ENCODE measurements around the gene KRTAP10-10.
"Not testable (repeated sequence)": the region's sequence is repeated elsewhere in the genome, so short reads cannot be mapped to it uniquely, and the experiment has no call there.

Gene KRTAP10-10

DNA sequence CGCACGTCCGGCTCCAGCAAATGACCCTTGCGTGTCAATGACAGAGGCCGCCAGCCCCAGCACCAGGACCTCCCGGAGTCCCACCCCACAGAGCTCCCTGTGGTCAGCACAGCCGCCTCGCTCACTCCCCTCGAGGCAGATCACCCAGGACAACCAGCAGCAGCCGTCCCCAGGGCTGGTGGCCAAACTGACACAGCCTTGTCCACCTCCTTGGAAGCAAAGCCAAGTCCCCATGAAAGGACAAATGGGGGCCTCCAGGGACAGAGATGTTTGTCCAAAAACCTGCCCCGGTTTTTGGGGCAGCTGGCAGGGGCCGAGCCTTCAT, 2.1 kb downstream of the KRTAP10-10 start:
- DNase-seq = no peak
- H3K36me3 ChIP-seq = no peaks in the 10 kb centered on the region
- no peak overlapping the region for H3K27ac ChIP-seq
- no peaks in the 10 kb centered on the region for H3K4me1 ChIP-seq
- intact Hi-C loops (cut with DNase I; ENCODE audit: low total_unique reads) = no loop called here
- TF ChIP-seq, protein P1, sequence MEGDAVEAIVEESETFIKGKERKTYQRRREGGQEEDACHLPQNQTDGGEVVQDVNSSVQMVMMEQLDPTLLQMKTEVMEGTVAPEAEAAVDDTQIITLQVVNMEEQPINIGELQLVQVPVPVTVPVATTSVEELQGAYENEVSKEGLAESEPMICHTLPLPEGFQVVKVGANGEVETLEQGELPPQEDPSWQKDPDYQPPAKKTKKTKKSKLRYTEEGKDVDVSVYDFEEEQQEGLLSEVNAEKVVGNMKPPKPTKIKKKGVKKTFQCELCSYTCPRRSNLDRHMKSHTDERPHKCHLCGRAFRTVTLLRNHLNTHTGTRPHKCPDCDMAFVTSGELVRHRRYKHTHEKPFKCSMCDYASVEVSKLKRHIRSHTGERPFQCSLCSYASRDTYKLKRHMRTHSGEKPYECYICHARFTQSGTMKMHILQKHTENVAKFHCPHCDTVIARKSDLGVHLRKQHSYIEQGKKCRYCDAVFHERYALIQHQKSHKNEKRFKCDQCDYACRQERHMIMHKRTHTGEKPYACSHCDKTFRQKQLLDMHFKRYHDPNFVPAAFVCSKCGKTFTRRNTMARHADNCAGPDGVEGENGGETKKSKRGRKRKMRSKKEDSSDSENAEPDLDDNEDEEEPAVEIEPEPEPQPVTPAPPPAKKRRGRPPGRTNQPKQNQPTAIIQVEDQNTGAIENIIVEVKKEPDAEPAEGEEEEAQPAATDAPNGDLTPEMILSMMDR (IDR thresholded peaks at IDR 0.05) = no peak
- H3K27me3 ChIP-seq = peaks cover 0 to 25% of the 10 kb centered on the region in 2 donors
- H3K4me3 ChIP-seq = no peak overlapping the region
- H3K9me3 ChIP-seq = peaks cover 0 to 11% (median 0%) of the 10 kb centered on the region in 3 donors

DNA sequence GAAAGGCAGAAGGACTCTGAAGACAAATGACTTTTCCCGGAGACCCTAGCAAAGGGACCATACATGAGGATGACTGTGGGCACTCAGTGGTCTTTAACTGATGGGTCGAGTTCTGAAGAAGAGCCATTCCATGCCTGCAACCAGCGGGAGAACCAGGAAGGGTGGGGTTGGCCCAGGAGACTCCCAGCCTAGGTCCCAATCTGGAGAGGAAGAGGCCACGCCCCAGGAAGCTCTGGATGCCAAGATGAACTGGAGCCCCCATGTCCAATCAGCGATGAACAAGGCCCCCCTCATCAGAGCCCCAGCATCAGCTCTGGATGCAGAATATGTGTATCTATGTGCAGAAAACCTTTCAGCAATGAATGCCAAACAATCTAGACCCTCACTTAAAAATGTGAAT, 3.6 kb downstream of the KRTAP10-10 start:
- no peaks in the 10 kb centered on the region for H3K36me3 ChIP-seq
- no peak for DNase-seq
- peaks cover 0 to 17% (median 8%) of the 10 kb centered on the region in 3 donors for H3K9me3 ChIP-seq
- no peaks in the 10 kb centered on the region for H3K4me1 ChIP-seq
- TF ChIP-seq, protein P1 (IDR thresholded peaks at IDR 0.05) = no peak
- peaks cover 0 to 25% of the 10 kb centered on the region in 2 donors for H3K27me3 ChIP-seq
- no peak overlapping the region for H3K4me3 ChIP-seq
- intact Hi-C loops (cut with DNase I; ENCODE audit: low total_unique reads) = no loop called here
- H3K27ac ChIP-seq = no peak overlapping the region

DNA sequence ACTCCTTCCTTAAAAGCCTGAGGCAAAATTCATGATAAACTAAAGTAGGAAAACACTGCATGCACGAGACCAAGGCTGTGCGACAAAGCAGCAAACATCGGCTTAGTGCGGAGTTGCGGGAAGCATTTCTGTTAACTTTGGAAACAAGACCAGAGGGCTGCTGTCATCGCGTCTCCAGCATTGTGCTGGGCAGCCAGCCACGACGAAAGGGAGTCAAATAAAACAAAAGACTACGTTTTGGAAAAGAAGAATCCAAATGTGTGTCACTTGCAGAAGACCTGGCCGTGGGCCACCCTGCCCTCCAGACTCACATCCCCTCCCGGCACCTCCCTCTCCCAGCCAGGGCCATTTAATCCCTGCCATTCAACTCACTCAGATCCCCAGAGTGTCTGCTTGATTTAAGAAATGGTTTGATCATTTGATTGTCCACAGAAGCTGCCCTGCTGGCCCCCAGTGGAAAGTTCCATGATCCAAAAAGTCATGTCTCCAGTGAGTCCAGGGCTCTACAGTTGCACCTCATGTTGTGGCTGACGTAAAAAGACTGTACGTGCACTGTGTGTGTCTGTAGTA, 6.7 kb downstream of the KRTAP10-10 start:
- Histone ChIP-seq H3K27ac (no peak overlapping the region), H3K9me3 (peaks cover 0 to 17% (median 8%) of the 10 kb centered on the region in 3 donors), H3K4me3 (no peak overlapping the region), H3K27me3 (peaks cover 0 to 37% of the 10 kb centered on the region in 2 donors), H3K4me1 (no peaks in the 10 kb centered on the region), H3K36me3 (no peaks in the 10 kb centered on the region)
- no peak for DNase-seq
- TF ChIP-seq, protein P1 (IDR thresholded peaks at IDR 0.05) = no peak
- intact Hi-C loops (cut with DNase I; ENCODE audit: low total_unique reads) = no loop called here

DNA sequence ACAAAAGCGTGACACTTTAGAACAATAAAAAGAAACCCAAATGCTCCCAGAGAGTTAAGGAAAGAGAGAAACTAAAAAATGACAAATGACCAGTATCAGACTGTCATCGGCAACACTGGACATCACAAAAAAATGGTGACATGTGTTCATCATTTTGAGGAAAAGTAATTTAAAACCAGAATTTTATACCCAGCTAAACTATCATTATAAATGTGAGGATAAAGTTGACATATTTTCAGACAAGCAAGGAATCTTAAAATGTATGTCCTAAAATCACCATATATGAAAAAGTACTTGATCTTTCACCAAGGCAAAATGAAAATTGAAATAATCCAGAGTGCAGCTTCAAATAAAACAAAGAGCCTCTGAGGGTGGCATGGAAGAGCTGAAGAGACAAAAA, 7.7 kb downstream of the KRTAP10-10 start:
- intact Hi-C loops (cut with DNase I; ENCODE audit: low total_unique reads) = no loop called here
- Histone ChIP-seq H3K36me3 (no peaks in the 10 kb centered on the region), H3K4me1 (no peaks in the 10 kb centered on the region), H3K9me3 (peaks cover 0 to 17% (median 8%) of the 10 kb centered on the region in 3 donors), H3K4me3 (no peak overlapping the region), H3K27ac (no peak overlapping the region), H3K27me3 (peaks cover 0 to 36% of the 10 kb centered on the region in 2 donors)
- no peak for DNase-seq
- TF ChIP-seq, protein P1 (IDR thresholded peaks at IDR 0.05) = no peak

DNA sequence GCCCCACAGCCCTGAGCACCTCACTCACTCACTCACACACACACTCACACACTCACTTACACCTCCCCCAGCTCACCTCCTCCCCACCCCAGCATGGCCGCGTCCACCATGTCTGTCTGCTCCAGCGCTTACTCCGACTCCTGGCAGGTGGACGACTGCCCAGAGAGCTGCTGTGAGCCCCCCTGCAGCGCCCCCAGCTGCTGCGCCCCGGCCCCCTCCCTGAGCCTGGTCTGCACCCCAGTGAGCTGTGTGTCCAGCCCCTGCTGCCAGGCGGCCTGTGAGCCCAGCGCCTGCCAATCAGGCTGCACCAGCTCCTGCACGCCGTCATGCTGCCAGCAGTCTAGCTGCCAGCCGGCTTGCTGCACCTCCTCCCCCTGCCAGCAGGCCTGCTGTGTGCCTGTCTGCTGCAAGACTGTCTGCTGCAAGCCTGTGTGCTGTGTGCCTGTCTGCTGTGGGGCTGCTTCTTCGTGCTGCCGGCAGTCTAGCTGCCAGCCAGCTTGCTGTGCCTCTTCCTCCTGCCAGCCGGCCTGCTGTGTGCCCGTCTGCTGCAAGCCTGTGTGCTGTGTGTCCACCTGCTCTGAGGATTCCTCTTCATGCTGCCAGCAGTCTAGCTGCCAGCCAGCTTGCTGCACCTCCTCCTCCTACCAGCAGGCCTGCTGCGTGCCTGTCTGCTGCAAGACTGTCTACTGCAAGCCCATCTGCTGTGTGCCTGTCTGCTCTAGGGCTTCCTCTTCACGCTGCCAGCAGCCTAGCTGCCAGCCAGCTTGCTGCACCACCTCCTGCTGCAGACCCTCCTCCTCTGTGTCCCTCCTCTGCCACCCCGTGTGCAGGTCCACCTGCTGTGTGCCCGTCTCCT, 9.4 kb downstream of the KRTAP10-10 start, which contains the start of gene KRTAP10-11:
TSS of gene KRTAP10-11 (plus strand) at position 49 of the 856 bp plus-strand sequence. CDS start at position 94, 45 bp downstream.
- intact Hi-C loops (cut with DNase I; ENCODE audit: low total_unique reads); H3K36me3 ChIP-seq; DNase-seq; H3K4me1 ChIP-seq; H3K4me3 ChIP-seq; H3K9me3 ChIP-seq; H3K27ac ChIP-seq: not testable (repeated sequence)
- H3K27me3 ChIP-seq = peaks cover 0 to 30% of the 10 kb centered on the region in 2 donors

DNA sequence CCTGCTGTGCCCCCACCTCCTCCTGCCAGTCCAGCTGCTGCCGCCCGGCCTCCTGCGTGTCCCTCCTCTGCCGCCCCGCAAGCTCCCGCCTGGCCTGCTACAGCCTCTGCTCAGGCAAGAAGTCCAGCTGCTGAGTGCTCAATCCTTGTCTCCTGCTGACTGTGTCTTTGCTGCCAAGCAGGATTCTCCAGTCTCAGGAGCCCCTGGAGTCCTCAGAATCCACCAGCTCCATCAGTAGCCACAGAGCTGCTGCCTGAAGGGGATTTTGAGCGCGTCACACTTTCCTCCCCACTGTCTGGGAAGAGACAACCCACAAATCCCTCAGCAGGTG, 10.0 kb downstream of the KRTAP10-10 start:
- H3K4me1 ChIP-seq = no peaks in the 10 kb centered on the region
- H3K27me3 ChIP-seq = peaks cover 0 to 30% of the 10 kb centered on the region in 2 donors
- peaks cover 0 to 8% (median 6%) of the 10 kb centered on the region in 3 donors for H3K9me3 ChIP-seq
- intact Hi-C loops (cut with DNase I; ENCODE audit: low total_unique reads) = no loop called here
- DNase-seq = no peak
- TF ChIP-seq, protein P1 (IDR thresholded peaks at IDR 0.05) = no peak
- no peaks in the 10 kb centered on the region for H3K36me3 ChIP-seq
- H3K27ac ChIP-seq = no peak overlapping the region
- H3K4me3 ChIP-seq = no peak overlapping the region

Measured in tibial artery (tissue), 4 donors.